HEK293 (cell line): ENCODE measurements around the gene MIEN1.
A peak's percentile ranks its signal among the peaks of the same experiment; 100 is the strongest.
"Not testable (repeated sequence)": the region's sequence is repeated elsewhere in the genome, so short reads cannot be mapped to it uniquely, and the experiment has no call there.

Experiments used
- CTCF ChIA-PET: fragments of 350-600 bp; formaldehyde crosslinking; extraction: SDS; loops from one replicate; lab custom pipeline; 2021; ENCODE audit warnings: antibody characterized with exemption; lab: Yijun Ruan, JAX
- POLR2A ChIA-PET: fragments of 300-600 bp; formaldehyde crosslinking; extraction: SDS; loops from one replicate; lab custom pipeline; 2020; ENCODE audit warnings: antibody characterized with exemption, inconsistent platforms; lab: Yijun Ruan, JAX
- H3K27ac ChIP-seq: fragments of 200-500 bp; sonication (Bioruptor generic); 2 replicates; pipeline ENCODE4 v1.5.1; 2014; ENCODE audit warnings: low read depth, low read length, control low read depth, inconsistent platforms; ENCODE audit errors: extremely low read depth
- H3K36me3 ChIP-seq, 2 experiments: fragments of 200-500 bp in 1 of 2; sonication (Bioruptor generic) in 1 of 2; 1 replicate in 1 of 2; 2 replicates in 1 of 2; pipeline ENCODE4 v1.5.1; 2014 to 2017; ENCODE audit warnings: inconsistent platforms in 2 of 2, low read length in 2 of 2; ENCODE audit not compliant: control insufficient read depth in 2 of 2, insufficient read depth in 1 of 2
- H3K4me1 ChIP-seq: fragments of 200-500 bp; sonication (Bioruptor generic); 2 replicates; pipeline ENCODE4 v1.5.1; 2014; ENCODE audit warnings: mild to moderate bottlenecking, low read length, inconsistent platforms; ENCODE audit not compliant: control insufficient read depth, insufficient read depth
- H3K4me3 ChIP-seq: 2 replicates; pipeline ENCODE4 v1.5.1; 2011; ENCODE audit warnings: low read depth, mild to moderate bottlenecking, control low read depth, low read length, moderate library complexity
- H3K9me3 ChIP-seq: fragments of 200-500 bp; sonication (Bioruptor generic); 2 replicates; pipeline ENCODE4 v1.5.1; 2014; ENCODE audit warnings: low read depth, low read length, inconsistent platforms; ENCODE audit not compliant: control insufficient read depth, insufficient read depth
- GLIS2 ChIP-seq: fragments of 450-650 bp; formaldehyde crosslinking; IDR thresholded peaks from 2 replicates; pipeline ENCODE4 v1.5.1; 2016; ENCODE audit warnings: missing biosample characterization, missing genetic modification characterization
- OSR2 ChIP-seq: fragments of 450-650 bp; formaldehyde crosslinking; IDR thresholded peaks from 2 replicates; pipeline ENCODE4 v1.5.1; 2016; ENCODE audit warnings: missing biosample characterization, missing genetic modification characterization
- PATZ1 ChIP-seq: fragments of 450-650 bp; formaldehyde crosslinking; IDR thresholded peaks from 2 replicates; pipeline ENCODE4 v1.5.1; 2016; ENCODE audit warnings: missing biosample characterization, missing genetic modification characterization
- SP7 ChIP-seq: fragments of 450-650 bp; formaldehyde crosslinking; IDR thresholded peaks from 2 replicates; pipeline ENCODE4 v1.5.1; 2016; ENCODE audit warnings: missing biosample characterization, missing genetic modification characterization
- ZBTB21 ChIP-seq: fragments of 450-650 bp; formaldehyde crosslinking; IDR thresholded peaks from 2 replicates; pipeline ENCODE4 v1.5.1; 2017; ENCODE audit warnings: missing biosample characterization, missing genetic modification characterization
- ZEB2 ChIP-seq: fragments of 450-650 bp; formaldehyde crosslinking; IDR thresholded peaks from 2 replicates; pipeline ENCODE4 v1.5.1; 2016; ENCODE audit warnings: missing biosample characterization, missing genetic modification characterization
- ZFP3 ChIP-seq: fragments of 450-650 bp; formaldehyde crosslinking; IDR thresholded peaks from 2 replicates; pipeline ENCODE4 v1.5.1; 2016; ENCODE audit warnings: low read depth, missing biosample characterization, missing genetic modification characterization
- ZNF114 ChIP-seq: fragments of 450-650 bp; formaldehyde crosslinking; IDR thresholded peaks from 2 replicates; pipeline ENCODE4 v1.5.0; 2017; ENCODE audit warnings: missing biosample characterization, missing genetic modification characterization
- ZNF248 ChIP-seq: fragments of 450-650 bp; formaldehyde crosslinking; IDR thresholded peaks from 2 replicates; pipeline ENCODE4 v1.5.1; 2017; ENCODE audit warnings: missing biosample characterization, missing genetic modification characterization
- ZNF48 ChIP-seq: fragments of 450-650 bp; formaldehyde crosslinking; IDR thresholded peaks from 2 replicates; pipeline ENCODE4 v1.5.1; 2016; ENCODE audit warnings: missing biosample characterization, missing genetic modification characterization
- ZNF560 ChIP-seq: fragments of 450-650 bp; formaldehyde crosslinking; IDR thresholded peaks from 2 replicates; pipeline ENCODE4 v1.5.1; 2017; ENCODE audit warnings: missing biosample characterization, missing genetic modification characterization, borderline replicate concordance
- ZNF585B ChIP-seq: fragments of 450-650 bp; formaldehyde crosslinking; IDR thresholded peaks from 2 replicates; pipeline ENCODE4 v1.5.1; 2016; ENCODE audit warnings: missing biosample characterization, missing genetic modification characterization
- ZNF600 ChIP-seq: fragments of 450-650 bp; formaldehyde crosslinking; IDR thresholded peaks from 2 replicates; pipeline ENCODE4 v1.5.1; 2016; ENCODE audit warnings: missing biosample characterization, missing genetic modification characterization
- ZNF660 ChIP-seq: fragments of 450-650 bp; IDR thresholded peaks from 2 replicates; pipeline ENCODE4 v1.5.1; 2018; ENCODE audit warnings: missing biosample characterization, mild to moderate bottlenecking, missing genetic modification characterization
- ZNF664 ChIP-seq: fragments of 450-650 bp; formaldehyde crosslinking; IDR thresholded peaks from 2 replicates; pipeline ENCODE4 v1.5.1; 2016; ENCODE audit warnings: missing biosample characterization, missing genetic modification characterization
- ZNF747 ChIP-seq: fragments of 450-650 bp; formaldehyde crosslinking; IDR thresholded peaks from 2 replicates; pipeline ENCODE4 v1.5.1; 2016; ENCODE audit warnings: missing biosample characterization, missing genetic modification characterization
- TF ChIP-seq, protein P1 (sequence below): fragments of 450-650 bp; formaldehyde crosslinking; IDR thresholded peaks from 2 replicates; pipeline ENCODE4 v1.5.1; 2016; ENCODE audit warnings: missing biosample characterization, missing genetic modification characterization
- TF ChIP-seq, protein P2 (sequence below): fragments of 450-650 bp; formaldehyde crosslinking; IDR thresholded peaks from 2 replicates; pipeline ENCODE4 v1.5.1; 2016; ENCODE audit warnings: missing biosample characterization, missing genetic modification characterization, borderline replicate concordance

Gene MIEN1

GRCh38 chr17:39699818-39700147 is 30.5 kb downstream of the MIEN1 start, which contains the start of gene ERBB2 (continued):
- TF ChIP-seq ZNF114 (no peak), ZNF248 (tag by site-specific recombination) (no peak), PATZ1 (tag by site-specific recombination) (peak; percentile 48; the same call in 1 of the 2 replicates), ZFP3 (tag by site-specific recombination) (no peak), ZBTB21 (tag by site-specific recombination) (no peak), GLIS2 (tag by site-specific recombination) (peak; percentile 53), ZNF560 (tag by site-specific recombination) (no peak), ZNF747 (tag by site-specific recombination) (no peak), ZNF585B (no peak), ZEB2 (no peak), ZNF660 (tag by site-specific recombination) (no peak), ZNF48 (tag by site-specific recombination) (no peak)
- TF ChIP-seq, protein P1, sequence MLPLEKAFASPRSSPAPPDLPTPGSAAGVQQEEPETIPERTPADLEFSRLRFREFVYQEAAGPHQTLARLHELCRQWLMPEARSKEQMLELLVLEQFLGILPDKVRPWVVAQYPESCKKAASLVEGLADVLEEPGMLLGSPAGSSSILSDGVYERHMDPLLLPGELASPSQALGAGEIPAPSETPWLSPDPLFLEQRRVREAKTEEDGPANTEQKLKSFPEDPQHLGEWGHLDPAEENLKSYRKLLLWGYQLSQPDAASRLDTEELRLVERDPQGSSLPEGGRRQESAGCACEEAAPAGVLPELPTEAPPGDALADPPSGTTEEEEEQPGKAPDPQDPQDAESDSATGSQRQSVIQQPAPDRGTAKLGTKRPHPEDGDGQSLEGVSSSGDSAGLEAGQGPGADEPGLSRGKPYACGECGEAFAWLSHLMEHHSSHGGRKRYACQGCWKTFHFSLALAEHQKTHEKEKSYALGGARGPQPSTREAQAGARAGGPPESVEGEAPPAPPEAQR (tag by site-specific recombination): no peak
- TF ChIP-seq, protein P2, sequence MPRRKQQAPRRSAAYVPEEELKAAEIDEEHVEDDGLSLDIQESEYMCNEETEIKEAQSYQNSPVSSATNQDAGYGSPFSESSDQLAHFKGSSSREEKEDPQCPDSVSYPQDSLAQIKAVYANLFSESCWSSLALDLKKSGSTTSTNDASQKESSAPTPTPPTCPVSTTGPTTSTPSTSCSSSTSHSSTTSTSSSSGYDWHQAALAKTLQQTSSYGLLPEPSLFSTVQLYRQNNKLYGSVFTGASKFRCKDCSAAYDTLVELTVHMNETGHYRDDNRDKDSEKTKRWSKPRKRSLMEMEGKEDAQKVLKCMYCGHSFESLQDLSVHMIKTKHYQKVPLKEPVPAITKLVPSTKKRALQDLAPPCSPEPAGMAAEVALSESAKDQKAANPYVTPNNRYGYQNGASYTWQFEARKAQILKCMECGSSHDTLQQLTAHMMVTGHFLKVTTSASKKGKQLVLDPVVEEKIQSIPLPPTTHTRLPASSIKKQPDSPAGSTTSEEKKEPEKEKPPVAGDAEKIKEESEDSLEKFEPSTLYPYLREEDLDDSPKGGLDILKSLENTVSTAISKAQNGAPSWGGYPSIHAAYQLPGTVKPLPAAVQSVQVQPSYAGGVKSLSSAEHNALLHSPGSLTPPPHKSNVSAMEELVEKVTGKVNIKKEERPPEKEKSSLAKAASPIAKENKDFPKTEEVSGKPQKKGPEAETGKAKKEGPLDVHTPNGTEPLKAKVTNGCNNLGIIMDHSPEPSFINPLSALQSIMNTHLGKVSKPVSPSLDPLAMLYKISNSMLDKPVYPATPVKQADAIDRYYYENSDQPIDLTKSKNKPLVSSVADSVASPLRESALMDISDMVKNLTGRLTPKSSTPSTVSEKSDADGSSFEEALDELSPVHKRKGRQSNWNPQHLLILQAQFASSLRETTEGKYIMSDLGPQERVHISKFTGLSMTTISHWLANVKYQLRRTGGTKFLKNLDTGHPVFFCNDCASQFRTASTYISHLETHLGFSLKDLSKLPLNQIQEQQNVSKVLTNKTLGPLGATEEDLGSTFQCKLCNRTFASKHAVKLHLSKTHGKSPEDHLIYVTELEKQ (tag by site-specific recombination): no peak

GRCh38 chr17:39699157-39699817 is 31.0 kb downstream of the MIEN1 start:
- H3K4me1 ChIP-seq: peaks cover 13% of the 10 kb centered on the region; the same call in 1 of the 2 replicates
- peak overlapping the region; percentile 81 for H3K4me3 ChIP-seq
- H3K9me3 ChIP-seq: not testable (repeated sequence)
- peak overlapping the region; percentile 68; the same call in 1 of the 2 replicates for H3K27ac ChIP-seq
- peaks cover 0 to 35% of the 10 kb centered on the region in 2 experiments; a peak in 1 of 3 replicates for H3K36me3 ChIP-seq
- CTCF ChIA-PET: interaction anchor here (0.6 to 3.5 kb wide), 10 partner anchors 11 to 259 kb away, joined by 3 to 22 read pairs (median 5); partner anchors contain the start of genes MIEN1 and PGAP3
- POLR2A ChIA-PET: interaction anchor here (0.7 to 2.4 kb wide), 24 partner anchors 8 to 414 kb away, joined by 3 to 42 read pairs (median 5); partner anchors contain the start of genes LRRC3C, MIEN1, ORMDL3 and PGAP3
- TF ChIP-seq SP7 (tag by site-specific recombination): 0 out of 2 replicates have a peak, but pooled peaks have one; percentile 22

DNA sequence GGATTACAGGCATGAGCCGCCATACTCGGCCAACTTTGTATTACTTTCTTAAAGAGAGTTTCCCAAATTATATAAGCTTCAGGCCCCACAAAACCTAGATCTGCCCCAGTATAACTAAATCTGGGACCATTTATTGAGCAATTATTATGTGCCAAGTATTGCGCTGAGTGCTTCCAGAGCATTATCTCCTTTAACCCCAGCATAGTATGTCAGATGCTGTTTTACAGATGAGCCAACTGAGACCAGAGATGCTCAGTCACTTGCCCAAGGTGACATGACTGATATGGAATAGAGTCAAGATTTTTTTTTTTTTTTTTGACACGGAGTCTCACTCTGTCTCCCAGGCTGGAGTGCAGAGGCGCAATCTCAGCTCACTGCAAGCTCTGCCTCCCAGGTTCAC is 32.4 kb downstream of the MIEN1 start:
- POLR2A ChIA-PET: interaction anchor here (0.6 to 1.8 kb wide), 3 partner anchors 10 to 363 kb away, joined by 3 to 5 read pairs (median 4); partner anchors contain the start of gene PGAP3
- H3K4me1 ChIP-seq: peaks cover 13% of the 10 kb centered on the region; the same call in 1 of the 2 replicates
- CTCF ChIA-PET: interaction anchor here (1.1 to 3.5 kb wide), 4 partner anchors 10 to 44 kb away, joined by 3 to 17 read pairs (median 12); partner anchors contain the start of genes PGAP3 and PNMT

More for the DNA sequence above, 32.4 kb downstream of the MIEN1 start:
- H3K36me3 ChIP-seq: peaks cover 0 to 29% of the 10 kb centered on the region in 2 experiments; a peak in 2 of 3 replicates
- no peaks in the 10 kb centered on the region for H3K9me3 ChIP-seq
- H3K4me3 ChIP-seq: no peak overlapping the region
- H3K27ac ChIP-seq: no peak overlapping the region
- TF ChIP-seq OSR2 (tag by site-specific recombination) (no peak), ZNF664 (tag by site-specific recombination) (peak; percentile 74), ZNF600 (tag by site-specific recombination) (0 out of 2 replicates have a peak, but pooled peaks have one; percentile 22)
